ENCODE measurements around the gene MDM2. TPM values are rescaled to one million over a fixed set of nuclear protein-coding genes. Genes with fewer than 3 reads are reported as not detected.
"Not testable (repeated sequence)": the region's sequence is repeated elsewhere in the genome, so short reads cannot be mapped to it uniquely, and the experiment has no call there.

MDM2 gene
- total RNA-seq, 2 experiments from 2014 or later, result 148 to 153 TPM

GRCh38 chr12:68798882-68799234 lies 9.1 kb upstream of the MDM2 start:
- Mint-ChIP-seq H3K36me3 (ENCODE audit: low read depth) (no peaks in the 10 kb centered on the region), H3K27ac (no peak overlapping the region), H3K27me3 (no peaks in the 10 kb centered on the region), H3K4me3 (no peak overlapping the region), H3K9me3 (no peaks in the 10 kb centered on the region), H3K4me1 (ENCODE audit: low read depth) (no peaks in the 10 kb centered on the region)
- POLR2A ChIA-PET, result interaction anchor here (1.2 to 1.5 kb wide), 2 partner anchors 9 to 10 kb away, joined by 4 read pairs; partner anchors contain the start of gene MDM2
- CTCF ChIA-PET, result no interaction called here
- ATAC-seq, result no peak
- TF ChIP-seq CTCF (IDR thresholded peaks at IDR 0.05), result no peak
- DNase-seq, result no peak
- intact Hi-C loops (cut with micrococcal nuclease), result no loop called here

- POLR2A ChIA-PET, result no interaction called here
- no peak for TF ChIP-seq CTCF (IDR thresholded peaks at IDR 0.05)
- intact Hi-C loops (cut with micrococcal nuclease), result no loop called here
- Mint-ChIP-seq H3K27ac (no peak overlapping the region), H3K4me3 (no peak overlapping the region), H3K9me3 (no peaks in the 10 kb centered on the region), H3K27me3 (no peaks in the 10 kb centered on the region), H3K36me3 (ENCODE audit: low read depth) (no peaks in the 10 kb centered on the region), H3K4me1 (ENCODE audit: low read depth) (no peaks in the 10 kb centered on the region)
- ATAC-seq, result no peak
- DNase-seq, result no peak
- CTCF ChIA-PET, result interaction anchor here (0.6 to 1.0 kb wide), 4 partner anchors 8 to 322 kb away, joined by 3 read pairs; no protein-coding TSS in a partner anchor
Observed at GRCh38 chr12:68800294-68800693, 7.7 kb upstream of the MDM2 start.

GRCh38 chr12:68801124-68801523 lies 6.9 kb upstream of the MDM2 start:
- POLR2A ChIA-PET, result not testable (repeated sequence)
- CTCF ChIA-PET, result interaction anchor here (1.0 kb wide), 1 partner anchor 8 kb away, joined by 3 read pairs; no protein-coding TSS in a partner anchor

GRCh38 chr12:68802372-68802745 lies 5.6 kb upstream of the MDM2 start:
- H3K4me1 Mint-ChIP-seq (ENCODE audit: low read depth); DNase-seq; H3K36me3 Mint-ChIP-seq (ENCODE audit: low read depth); ATAC-seq; POLR2A ChIA-PET; CTCF ChIA-PET; H3K27ac Mint-ChIP-seq; H3K4me3 Mint-ChIP-seq; H3K27me3 Mint-ChIP-seq; H3K9me3 Mint-ChIP-seq; intact Hi-C loops (cut with micrococcal nuclease): not testable (repeated sequence)

More at GRCh38 chr12:68801124-68801523, 6.9 kb upstream of the MDM2 start:
- H3K9me3 Mint-ChIP-seq; H3K27me3 Mint-ChIP-seq; H3K27ac Mint-ChIP-seq; intact Hi-C loops (cut with micrococcal nuclease); ATAC-seq; H3K36me3 Mint-ChIP-seq (ENCODE audit: low read depth); H3K4me3 Mint-ChIP-seq; H3K4me1 Mint-ChIP-seq (ENCODE audit: low read depth); DNase-seq: not testable (repeated sequence)

- H3K4me3 Mint-ChIP-seq; H3K4me1 Mint-ChIP-seq (ENCODE audit: low read depth); H3K9me3 Mint-ChIP-seq; ATAC-seq; DNase-seq; H3K36me3 Mint-ChIP-seq (ENCODE audit: low read depth); CTCF ChIA-PET; H3K27ac Mint-ChIP-seq; POLR2A ChIA-PET; intact Hi-C loops (cut with micrococcal nuclease); H3K27me3 Mint-ChIP-seq: not testable (repeated sequence)
Observed at GRCh38 chr12:68802911-68803651, 4.9 kb upstream of the MDM2 start.

GRCh38 chr12:68803948-68804656 lies 3.9 kb upstream of the MDM2 start:
- Mint-ChIP-seq H3K9me3 (no peaks in the 10 kb centered on the region), H3K4me3 (no peak overlapping the region), H3K4me1 (ENCODE audit: low read depth) (peaks cover 9% of the 10 kb centered on the region), H3K27ac (no peak overlapping the region), H3K36me3 (ENCODE audit: low read depth) (peaks cover 11% of the 10 kb centered on the region), H3K27me3 (no peaks in the 10 kb centered on the region)
- ATAC-seq, result no peak
- no peak for DNase-seq
- ChIA-PET CTCF (no interaction called here), POLR2A (no interaction called here)
- intact Hi-C loops (cut with micrococcal nuclease), result no loop called here
- no peak for TF ChIP-seq CTCF (IDR thresholded peaks at IDR 0.05)
